Measurements from ENCODE around the gene POPDC3.
A peak's percentile ranks its signal among the peaks of the same experiment; 100 is the strongest.
"Not testable (repeated sequence)": the region's sequence is repeated elsewhere in the genome, so short reads cannot be mapped to it uniquely, and the experiment has no call there.

POPDC3 gene, protein sequence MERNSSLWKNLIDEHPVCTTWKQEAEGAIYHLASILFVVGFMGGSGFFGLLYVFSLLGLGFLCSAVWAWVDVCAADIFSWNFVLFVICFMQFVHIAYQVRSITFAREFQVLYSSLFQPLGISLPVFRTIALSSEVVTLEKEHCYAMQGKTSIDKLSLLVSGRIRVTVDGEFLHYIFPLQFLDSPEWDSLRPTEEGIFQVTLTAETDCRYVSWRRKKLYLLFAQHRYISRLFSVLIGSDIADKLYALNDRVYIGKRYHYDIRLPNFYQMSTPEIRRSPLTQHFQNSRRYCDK

GRCh38 chr6:105179244-105180065 is at the start of gene POPDC3:
Gene POPDC3 (minus strand): TSS chr6:105180014. CDS start chr6:105161909, 18,105 bp downstream.
- DNase-seq: no peak

DNA sequence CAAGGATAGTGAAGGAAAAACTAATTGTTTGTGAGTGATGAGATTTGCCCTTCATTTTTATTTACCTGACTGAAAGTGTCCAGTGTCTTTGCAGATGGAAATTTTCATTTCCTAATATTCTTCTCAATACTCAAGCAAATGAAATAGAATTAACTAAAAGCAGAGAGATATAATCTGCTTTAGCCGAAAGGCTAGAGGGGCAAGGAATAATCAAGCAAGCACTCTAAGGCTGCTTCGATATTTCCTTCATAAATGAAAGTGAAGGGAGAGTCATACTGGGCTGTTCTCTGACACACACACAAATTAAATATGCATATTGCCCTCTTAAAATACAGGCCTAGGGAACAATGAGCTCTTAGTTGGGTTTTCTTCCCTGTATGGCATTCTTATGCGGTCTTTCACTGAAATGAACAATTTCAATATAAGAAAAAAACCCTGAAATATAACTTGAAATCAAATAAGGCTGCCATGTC is 47.5 kb upstream of the POPDC3 start:
- no peak for DNase-seq

DNA sequence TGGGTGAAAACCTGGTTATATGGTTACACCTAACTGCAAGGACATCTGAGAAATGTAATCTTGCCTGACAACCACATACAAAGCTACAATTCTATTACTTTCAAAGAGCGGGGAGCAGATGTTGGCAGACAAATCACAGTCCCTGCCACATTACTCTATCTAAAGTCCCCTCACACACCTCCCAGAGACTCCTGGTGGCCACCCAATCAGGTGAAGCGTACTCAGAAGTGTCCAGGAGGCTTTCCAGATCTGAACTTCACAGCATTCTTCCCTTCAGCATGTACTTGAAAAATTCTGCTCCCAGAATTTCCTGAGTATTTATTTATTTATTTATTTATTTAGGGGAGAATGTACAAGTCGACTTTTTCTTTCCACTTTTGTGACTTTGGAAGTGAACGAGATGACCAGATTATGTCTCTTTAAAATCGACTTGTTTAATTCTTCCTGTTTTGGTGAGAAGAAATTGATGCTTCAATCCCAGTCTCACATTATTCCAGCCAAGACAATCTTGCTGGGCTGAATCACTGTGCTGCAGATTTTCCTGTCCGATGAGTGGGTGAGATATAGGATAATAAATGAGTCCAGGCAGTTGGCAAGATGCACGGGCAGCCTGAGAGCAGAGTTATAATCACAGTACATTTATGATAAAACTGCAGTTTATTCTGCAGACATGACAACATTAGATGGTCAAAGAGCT is 46.9 kb upstream of the POPDC3 start:
- DNase-seq: no peak

DNA sequence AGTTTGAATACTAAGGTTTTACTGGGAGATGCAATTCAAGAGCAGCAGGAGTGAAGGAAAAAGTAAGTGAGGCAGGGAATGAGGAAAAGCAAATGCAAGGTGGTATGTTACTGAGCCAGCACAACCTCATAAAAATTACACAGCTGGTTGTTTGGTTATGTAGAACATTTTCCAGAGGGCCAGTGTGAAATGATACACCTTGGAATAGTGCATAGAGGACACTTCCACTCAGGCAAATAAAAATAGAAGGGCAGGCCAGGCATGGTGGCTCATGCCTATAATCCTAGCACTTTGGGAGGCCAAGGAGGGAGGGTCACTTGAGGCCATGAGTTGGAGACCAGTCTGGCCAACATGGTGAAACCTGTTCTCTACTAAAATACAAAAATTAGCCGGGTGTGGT is 43.4 kb upstream of the POPDC3 start:
- no peak for DNase-seq

GRCh38 chr6:105221219-105221618 is 41.4 kb upstream of the POPDC3 start:
- not testable (repeated sequence) for DNase-seq

DNA sequence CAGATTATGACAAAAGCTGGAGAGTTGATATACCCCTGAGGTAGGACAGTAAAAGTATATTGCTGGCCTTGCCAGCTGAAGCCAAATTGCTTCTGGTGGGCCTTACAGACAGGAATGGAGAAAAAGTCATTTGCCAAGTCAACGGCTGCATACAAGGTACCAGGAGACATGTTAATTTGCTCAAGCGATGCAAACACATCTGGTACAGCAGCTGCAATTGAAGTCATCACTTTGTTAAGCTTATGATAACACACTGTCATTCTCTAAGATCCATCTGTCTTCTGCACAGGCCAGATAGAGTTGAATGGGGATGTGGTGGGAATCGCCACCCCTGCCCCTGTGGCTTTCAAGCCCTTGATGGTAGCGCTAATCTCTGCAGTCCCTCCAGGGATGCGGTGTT is 40.4 kb upstream of the POPDC3 start:
- no peak for DNase-seq

DNA sequence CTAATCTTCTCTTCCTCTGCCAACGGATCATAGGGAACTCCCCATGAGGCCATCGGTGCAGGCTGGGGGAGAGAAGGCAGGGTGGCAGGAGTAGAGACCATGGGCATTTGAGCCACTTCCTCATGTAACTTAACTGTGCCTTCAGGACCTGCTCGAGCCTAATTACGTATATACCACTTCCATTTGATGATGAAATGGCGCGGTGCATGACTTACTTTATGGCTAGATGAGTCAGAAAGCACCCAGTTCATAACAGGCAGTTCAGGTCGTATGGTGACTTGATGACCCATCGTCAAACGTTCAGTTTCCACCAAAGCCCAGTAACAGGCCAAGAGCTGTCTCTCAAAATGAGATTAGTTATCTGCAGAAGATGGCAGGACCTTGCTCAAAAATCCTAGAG is 39.4 kb upstream of the POPDC3 start:
- DNase-seq: not testable (repeated sequence)

DNA sequence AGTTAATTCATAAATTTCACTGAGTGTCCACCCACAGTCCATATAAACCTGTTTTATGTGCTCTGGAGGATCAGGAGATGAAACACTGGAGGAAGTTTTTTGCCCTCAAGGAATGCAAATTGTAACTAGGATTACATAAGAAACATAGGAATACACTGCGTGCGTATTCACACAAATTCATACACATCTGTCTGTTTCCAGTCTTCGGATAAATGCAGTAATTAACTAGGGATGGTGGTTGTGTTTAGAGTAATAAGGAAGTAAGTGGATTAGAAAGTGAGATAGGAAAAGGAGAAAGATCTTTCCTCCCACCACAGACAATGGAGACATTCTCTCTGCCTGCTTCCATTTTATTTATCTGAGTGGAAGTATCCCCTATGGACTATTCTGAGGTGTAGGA is 35.7 kb upstream of the POPDC3 start:
- no peak for DNase-seq

DNA sequence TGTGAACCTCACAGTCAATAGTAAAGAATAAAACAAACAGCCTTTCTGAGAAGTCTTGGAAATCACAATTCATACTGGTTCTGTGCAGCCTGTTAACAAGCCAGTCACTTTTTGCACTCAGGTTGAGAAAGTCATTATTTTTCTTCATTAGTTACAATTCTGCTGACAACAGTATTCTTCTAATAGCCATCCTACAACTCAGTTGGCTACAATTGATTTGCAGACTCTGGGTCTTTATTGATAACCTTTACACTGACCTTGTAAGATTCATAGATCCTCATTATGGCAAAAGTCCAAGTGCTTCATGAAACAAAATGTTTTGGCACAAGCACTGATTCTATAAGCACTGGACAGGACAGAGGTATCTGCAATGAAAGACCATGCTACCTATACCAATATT is 34.9 kb upstream of the POPDC3 start:
- no peak for DNase-seq

DNA sequence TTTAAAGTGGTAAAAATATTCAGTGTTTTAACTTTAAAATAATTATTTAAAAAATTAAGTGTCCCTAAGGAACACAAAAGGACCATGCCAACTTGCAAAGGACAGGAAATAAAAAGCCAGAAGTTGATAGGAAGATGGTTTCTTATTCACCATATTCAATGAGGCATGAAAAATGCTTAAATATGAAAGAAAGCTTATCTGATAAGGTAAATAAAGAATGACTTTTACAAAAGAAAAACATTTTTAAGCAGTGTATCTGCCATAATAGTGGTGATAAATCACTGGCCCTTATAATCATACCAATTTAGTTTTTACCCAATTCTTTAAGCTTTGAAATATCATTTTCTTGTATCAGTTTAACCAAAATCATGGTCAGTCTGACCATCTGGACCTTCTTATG is 33.5 kb upstream of the POPDC3 start:
- DNase-seq: no peak

DNA sequence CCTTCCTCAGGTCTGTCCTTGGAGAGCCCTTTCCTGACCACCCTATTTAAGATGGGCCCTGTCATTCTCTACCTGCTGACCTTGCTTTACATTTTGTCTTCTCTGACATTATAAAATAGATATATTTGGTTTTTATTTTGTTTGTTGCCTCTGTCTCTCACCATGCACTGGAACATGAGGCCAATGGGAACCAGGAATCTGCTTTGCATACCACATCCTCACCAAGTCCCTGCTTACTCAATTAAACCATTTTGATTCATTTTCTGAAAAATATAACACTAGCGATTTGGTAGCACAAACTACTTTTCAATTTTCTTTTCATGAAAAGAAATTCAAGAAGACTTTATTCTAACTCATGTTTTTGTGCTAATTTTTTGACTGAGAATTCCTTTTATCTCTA is 32.8 kb upstream of the POPDC3 start:
- peak in 1 of 2 donors; percentile 0 for DNase-seq

DNA sequence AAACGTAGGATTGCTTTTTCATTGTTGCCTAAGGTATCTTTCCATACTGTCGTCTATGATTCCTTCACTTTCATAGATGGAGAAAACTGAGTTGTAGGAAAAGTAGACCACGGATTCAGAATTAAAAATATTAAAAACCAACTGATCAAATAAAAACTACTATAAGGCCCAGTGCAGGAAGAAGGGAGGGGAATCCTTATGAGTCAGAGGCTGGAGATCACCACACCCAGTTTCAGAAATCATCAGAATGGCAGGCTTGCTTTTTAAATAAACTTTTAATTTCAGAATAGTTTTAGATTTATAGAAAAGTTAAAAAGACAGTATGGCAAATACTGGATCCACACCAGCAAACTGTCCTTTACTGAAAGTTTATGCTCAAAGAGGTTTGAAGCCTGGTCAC is 32.0 kb upstream of the POPDC3 start:
- DNase-seq: no peak

DNA sequence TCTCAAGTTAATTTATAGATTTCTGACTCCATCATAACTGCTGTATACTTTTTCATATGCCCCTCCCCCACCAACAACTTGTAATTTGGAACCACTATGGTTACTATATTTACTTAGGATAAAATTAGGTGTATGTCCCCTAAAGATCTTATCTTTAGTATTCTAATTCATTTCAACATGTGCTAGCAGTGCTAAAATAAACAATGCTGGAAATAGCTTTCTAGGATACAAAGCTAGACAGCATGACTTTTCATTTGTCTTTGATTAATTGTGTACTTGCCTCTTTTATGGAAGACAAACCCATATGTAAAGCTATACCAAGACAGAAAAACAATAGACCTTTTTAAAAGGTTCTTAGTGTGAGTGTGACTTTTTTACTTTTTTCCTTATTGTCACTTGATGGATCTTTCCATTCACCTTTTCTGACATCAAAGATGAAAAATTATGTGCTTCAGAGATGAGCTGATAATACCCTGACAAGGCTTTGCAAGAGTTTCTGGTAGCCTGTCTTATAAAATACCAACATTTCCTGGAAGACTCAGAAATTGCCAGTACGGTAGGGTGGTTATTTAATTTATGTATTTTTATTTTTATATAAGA is 31.2 kb upstream of the POPDC3 start:
- DNase-seq: no peak

GRCh38 chr6:105209950-105210706 is 30.3 kb upstream of the POPDC3 start:
- no peak for DNase-seq

- DNase-seq: no peak
Observed at GRCh38 chr6:105207524-105208269, 27.9 kb upstream of the POPDC3 start.

DNA sequence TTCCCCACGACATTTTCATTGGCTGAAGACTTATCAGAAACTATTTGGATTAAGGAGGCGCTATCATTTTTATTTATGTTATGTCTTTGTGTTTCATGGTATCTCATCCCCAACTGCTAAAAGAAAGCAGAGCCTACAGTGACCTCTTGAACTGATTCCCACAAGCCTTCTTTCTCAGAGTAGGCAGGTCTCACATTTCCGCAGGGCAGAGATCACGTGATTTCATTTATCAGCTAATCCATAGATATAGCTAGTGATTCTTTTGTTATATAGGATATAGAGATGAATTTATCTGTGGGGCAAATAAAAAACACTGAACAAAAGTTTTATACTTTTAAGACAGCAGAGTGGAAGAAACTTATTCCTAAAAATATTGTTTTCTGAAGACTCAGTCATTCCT is 25.0 kb upstream of the POPDC3 start:
- DNase-seq: no peak

DNA sequence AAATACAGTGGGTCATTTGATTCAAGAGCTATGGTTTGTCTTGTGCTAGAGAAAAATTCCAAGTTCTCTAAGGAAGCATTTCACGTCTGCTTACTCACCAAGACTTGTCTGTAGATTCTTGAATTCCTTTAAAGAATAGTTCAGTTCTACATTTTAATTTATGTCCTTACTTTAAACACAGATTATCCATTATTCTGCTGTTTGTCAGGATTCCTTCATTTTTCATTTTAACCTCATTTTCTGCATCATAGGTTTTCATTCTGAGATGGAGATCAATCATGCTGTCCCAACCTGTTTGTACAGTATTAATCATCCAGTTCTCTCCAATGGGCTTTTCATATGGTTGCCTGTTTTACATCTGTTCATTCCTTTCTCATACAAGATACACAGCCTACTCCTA is 24.5 kb upstream of the POPDC3 start:
- no peak for DNase-seq

GRCh38 chr6:105202486-105202885 is 22.7 kb upstream of the POPDC3 start:
- no peak for DNase-seq

DNA sequence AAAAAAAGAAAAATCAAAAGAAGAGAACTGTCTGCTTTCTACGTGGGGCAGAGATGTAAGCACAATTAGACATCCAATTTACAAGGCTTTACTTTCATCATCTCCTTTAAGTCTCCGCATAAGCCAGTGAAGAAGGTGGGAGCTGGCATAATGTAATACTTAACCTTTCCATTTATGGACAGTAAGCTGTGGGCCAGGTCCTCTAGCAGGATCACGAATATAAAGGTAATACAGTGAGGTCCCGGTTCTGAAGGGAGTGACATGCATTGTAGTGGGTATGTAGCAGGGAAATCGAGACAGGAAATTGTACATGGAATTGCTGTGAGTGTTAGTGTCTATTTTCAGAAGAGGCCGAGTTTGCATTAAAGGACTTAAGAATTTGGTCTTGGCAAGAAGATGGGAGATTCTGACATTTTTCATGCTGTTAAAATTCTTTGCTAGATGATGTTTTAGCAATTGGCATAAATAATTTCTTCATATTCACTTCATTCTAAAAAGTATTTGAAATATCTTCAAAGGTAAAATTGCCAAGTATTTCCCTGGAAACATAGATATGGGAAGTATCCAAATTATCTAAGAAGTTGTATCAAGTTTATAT is 20.4 kb upstream of the POPDC3 start:
- no peak for DNase-seq

DNA sequence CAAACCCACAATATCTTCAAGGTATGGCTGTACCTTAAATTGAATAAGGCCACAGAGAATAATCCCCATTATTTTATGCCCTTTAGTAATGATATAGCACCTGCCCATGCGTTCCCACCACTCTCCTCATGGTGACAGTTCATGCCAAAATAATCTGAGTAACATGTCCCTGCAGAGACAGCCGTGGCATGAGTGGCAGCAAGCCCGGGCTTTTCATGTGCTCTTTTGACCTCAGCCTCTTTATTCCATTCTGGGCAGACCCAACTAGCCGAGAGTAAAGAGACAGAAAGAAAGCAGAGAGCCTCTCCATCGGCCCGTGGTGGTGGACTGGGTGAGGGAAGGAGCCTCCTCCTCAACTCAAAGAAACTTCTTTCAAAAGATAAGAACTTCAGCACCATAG is 19.9 kb upstream of the POPDC3 start:
- no peak for DNase-seq

GRCh38 chr6:105196076-105196475 is 16.3 kb upstream of the POPDC3 start:
- no peak for DNase-seq

Measured in stimulated activated CD4-positive, alpha-beta T cell treated with anti-CD3 and anti-CD28 coated beads, Interleukin-2, amount 100 ng/mL, for 48 hours (primary cell).